OCI-LY1 (cell line): ENCODE results near the gene GRIN2A.

Experiments used
- H2AFZ ChIP-seq: fragments of 200-600 bp; sonication (generic), shearing (Covaris generic); 2 replicates; pipeline ENCODE4 v1.6.0; 2014; ENCODE audit warnings: antibody characterized with exemption, mild to moderate bottlenecking, low read length
- H3F3A ChIP-seq: fragments of 200-600 bp; sonication (generic), shearing (Covaris generic); 2 replicates; pipeline ENCODE4 v1.6.0; 2014; ENCODE audit warnings: mild to moderate bottlenecking, antibody characterized with exemption, low read length, moderate library complexity; ENCODE audit not compliant: insufficient read depth
- H3K27ac ChIP-seq: fragments of 200-600 bp; sonication (generic); 2 replicates; pipeline ENCODE4 v1.5.1; 2014; ENCODE audit warnings: low read length, mixed run types, mild to moderate bottlenecking, low read depth; ENCODE audit not compliant: poor library complexity, severe bottlenecking
- H3K27me3 ChIP-seq: fragments of 200-600 bp; sonication (generic); 2 replicates; pipeline ENCODE4 v1.6.0; 2014; ENCODE audit warnings: antibody characterized with exemption, mild to moderate bottlenecking, low read length, moderate library complexity; ENCODE audit not compliant: insufficient read depth
- H3K36me3 ChIP-seq: fragments of 200-600 bp; sonication (generic); 2 replicates; pipeline ENCODE4 v1.6.1; 2014; ENCODE audit warnings: mild to moderate bottlenecking, antibody characterized with exemption, low read length, moderate library complexity, mixed read lengths; ENCODE audit not compliant: insufficient read depth
- H3K4me1 ChIP-seq: fragments of 200-600 bp; sonication (generic); 2 replicates; pipeline ENCODE4 v1.5.1; 2014; ENCODE audit warnings: mild to moderate bottlenecking, low read length, moderate library complexity; ENCODE audit not compliant: insufficient read depth, severe bottlenecking
- H3K4me2 ChIP-seq: fragments of 200-600 bp; sonication (generic), shearing (Covaris generic); 2 replicates; pipeline ENCODE4 v1.6.1; 2014; ENCODE audit warnings: low read length
- H3K4me3 ChIP-seq: fragments of 200-600 bp; sonication (generic); 2 replicates; pipeline ENCODE4 v1.5.1; 2014; ENCODE audit warnings: low read length, low read depth, mild to moderate bottlenecking, mixed read lengths; ENCODE audit not compliant: poor library complexity, severe bottlenecking
- H3K79me2 ChIP-seq: fragments of 200-600 bp; shearing (Covaris generic); 2 replicates; pipeline ENCODE4 v1.6.1; 2016; ENCODE audit warnings: mixed run types, low read length, mixed read lengths; ENCODE audit not compliant: insufficient read depth
- H3K9ac ChIP-seq: fragments of 200-600 bp; sonication (generic), shearing (Covaris generic); 2 replicates; pipeline ENCODE4 v1.6.1; 2014; ENCODE audit warnings: mild to moderate bottlenecking, low read length, mixed read lengths
- H3K9me2 ChIP-seq: fragments of 200-600 bp; sonication (generic), shearing (Covaris generic); 2 replicates; pipeline ENCODE4 v1.6.1; 2014; ENCODE audit warnings: low read depth, mild to moderate bottlenecking, low read length, mixed read lengths
- H3K9me3 ChIP-seq: fragments of 200-600 bp; shearing (Covaris generic); 2 replicates; pipeline ENCODE4 v1.6.1; 2014; ENCODE audit warnings: low read length, mixed read lengths
- H4K20me1 ChIP-seq: fragments of 200-600 bp; sonication (generic), shearing (Covaris generic); 2 replicates; pipeline ENCODE4 v1.6.0; 2016; ENCODE audit warnings: mild to moderate bottlenecking, low read length; ENCODE audit not compliant: insufficient read depth
- CTCF ChIP-seq: fragments of 200-600 bp; sonication (generic), shearing (Covaris generic); IDR thresholded peaks from 2 replicates; pipeline ENCODE4 v1.5.1; 2017; ENCODE audit warnings: mild to moderate bottlenecking, antibody characterized with exemption, low read length, moderate library complexity, mixed read lengths
- EZH2 ChIP-seq: fragments of 200-600 bp; sonication (generic), shearing (Covaris generic); IDR thresholded peaks from 2 replicates; pipeline ENCODE4 v1.8.0; 2017; ENCODE audit warnings: borderline replicate concordance, mixed run types, mild to moderate bottlenecking, antibody characterized with exemption, low read length, moderate library complexity, mixed read lengths

The GRIN2A gene

GRCh38 chr16:10191096-10191495 is 8.9 kb upstream of the GRIN2A start:
- no peak overlapping the region for H3K4me3 ChIP-seq
- H2AFZ ChIP-seq = no peak overlapping the region
- TF ChIP-seq CTCF = no peak
- TF ChIP-seq EZH2 = no peak
- H3K9me3 ChIP-seq = no peaks in the 10 kb centered on the region
- no peaks in the 10 kb centered on the region for H4K20me1 ChIP-seq
- no peak overlapping the region for H3K9ac ChIP-seq
- H3F3A ChIP-seq = no peaks in the 10 kb centered on the region
- no peak overlapping the region for H3K4me2 ChIP-seq
- no peaks in the 10 kb centered on the region for H3K79me2 ChIP-seq
- H3K9me2 ChIP-seq = no peaks in the 10 kb centered on the region
- H3K27ac ChIP-seq = no peak overlapping the region
- no peaks in the 10 kb centered on the region for H3K4me1 ChIP-seq
- no peaks in the 10 kb centered on the region for H3K36me3 ChIP-seq
- no peaks in the 10 kb centered on the region for H3K27me3 ChIP-seq

GRCh38 chr16:10189861-10190390 is 7.7 kb upstream of the GRIN2A start:
- Histone ChIP-seq H2AFZ (no peak overlapping the region), H3K9ac (no peak overlapping the region), H3K27me3 (no peaks in the 10 kb centered on the region), H3F3A (no peaks in the 10 kb centered on the region), H3K79me2 (no peaks in the 10 kb centered on the region), H3K9me2 (no peaks in the 10 kb centered on the region), H3K27ac (no peak overlapping the region), H3K4me1 (no peaks in the 10 kb centered on the region), H3K4me2 (no peak overlapping the region), H3K4me3 (no peak overlapping the region), H3K9me3 (no peaks in the 10 kb centered on the region), H3K36me3 (no peaks in the 10 kb centered on the region), H4K20me1 (no peaks in the 10 kb centered on the region)
- TF ChIP-seq EZH2 (no peak), CTCF (no peak)

GRCh38 chr16:10188236-10188635 is 6.0 kb upstream of the GRIN2A start:
- H3K79me2 ChIP-seq = no peaks in the 10 kb centered on the region
- H4K20me1 ChIP-seq = no peaks in the 10 kb centered on the region
- H3K4me2 ChIP-seq = no peak overlapping the region
- no peak overlapping the region for H3K4me3 ChIP-seq
- H3K36me3 ChIP-seq = no peaks in the 10 kb centered on the region
- no peaks in the 10 kb centered on the region for H3F3A ChIP-seq
- H2AFZ ChIP-seq = no peak overlapping the region
- no peaks in the 10 kb centered on the region for H3K4me1 ChIP-seq
- no peak for TF ChIP-seq EZH2
- TF ChIP-seq CTCF = no peak
- H3K9ac ChIP-seq = no peak overlapping the region
- no peak overlapping the region for H3K27ac ChIP-seq
- no peaks in the 10 kb centered on the region for H3K9me2 ChIP-seq
- H3K9me3 ChIP-seq = no peaks in the 10 kb centered on the region
- no peaks in the 10 kb centered on the region for H3K27me3 ChIP-seq
